Caco-2 (cell line): ENCODE results near the gene HYAL3. TPM values are rescaled to one million over a fixed set of nuclear protein-coding genes. Genes with fewer than 3 reads are reported as not detected.

Experiments
- BruUV-seq: library from RNA; stranded (reverse); fragments of 400-500 nt; replicated peaks from 2 replicates; lab custom pipeline; 2021; lab: Mats Ljungman, UMichigan
- CTCF ChIA-PET: fragments of 300-600 bp; sonication (Branson Sonifier 250); formaldehyde crosslinking; loops from one replicate; lab custom pipeline; 2022; ENCODE audit warnings: antibody characterized with exemption; lab: Charles Lee
- POLR2A ChIA-PET: fragments of 300-600 bp; sonication (Branson Sonifier 250); formaldehyde crosslinking; loops from one replicate; lab custom pipeline; 2022; ENCODE audit warnings: antibody characterized with exemption; lab: Charles Lee
- DNase-seq, 2 experiments: peaks; one replicate each; pipeline versions ENCODE4 v3.0.0 to v3.0.0-alpha.2; 2020 to 2022
- H3K27me3 ChIP-seq: replicated peaks from 2 replicates; pipeline ENCODE4 v1.6.0; 2011; ENCODE audit warnings: low read length; ENCODE audit not compliant: control insufficient read depth, insufficient read depth
- H3K36me3 ChIP-seq: 2 replicates; pipeline ENCODE4 v1.5.1; 2011; ENCODE audit warnings: low read length; ENCODE audit not compliant: control insufficient read depth, insufficient read depth
- H3K4me1 ChIP-seq: fragments of 250-450 bp; sonication (Bioruptor Pico); 2 replicates; pipeline ENCODE4 v1.5.1; 2020; ENCODE audit warnings: mild to moderate bottlenecking
- H3K4me3 ChIP-seq: 2 replicates; pipeline ENCODE4 v1.5.1; 2011; ENCODE audit warnings: low read depth, mild to moderate bottlenecking, control low read depth, low read length
- H3K9me3 ChIP-seq: fragments of 250-450 bp; sonication (Bioruptor Pico); 2 replicates; pipeline ENCODE4 v1.5.1; 2020; ENCODE audit warnings: mild to moderate bottlenecking, moderate library complexity
- H3K27ac Mint-ChIP-seq: one replicate; pipeline ENCODE4 v1.8.0; 2022; ENCODE audit warnings: mixed read lengths; ENCODE audit not compliant: unreplicated experiment
- H3K27me3 Mint-ChIP-seq: one replicate; pipeline ENCODE4 v1.8.0; 2022; ENCODE audit warnings: mixed read lengths; ENCODE audit not compliant: insufficient read depth, unreplicated experiment
- H3K36me3 Mint-ChIP-seq: one replicate; pipeline ENCODE4 v1.8.0; 2022; ENCODE audit warnings: mild to moderate bottlenecking, mixed read lengths; ENCODE audit not compliant: insufficient read depth, unreplicated experiment
- H3K4me1 Mint-ChIP-seq: one replicate; pipeline ENCODE4 v1.8.0; 2022; ENCODE audit warnings: low read depth, mixed read lengths; ENCODE audit not compliant: unreplicated experiment
- H3K4me3 Mint-ChIP-seq: one replicate; pipeline ENCODE4 v1.8.0; 2022; ENCODE audit warnings: mild to moderate bottlenecking, moderate library complexity, mixed read lengths; ENCODE audit not compliant: unreplicated experiment
- H3K9me3 Mint-ChIP-seq: one replicate; pipeline ENCODE4 v1.8.0; 2022; ENCODE audit warnings: mixed read lengths; ENCODE audit not compliant: unreplicated experiment
- CTCF ChIP-seq, 2 experiments: fragments of 200-600 bp in 1 of 2; IDR thresholded peaks; 1 replicate in 1 of 2; 2 replicates in 1 of 2; pipeline versions ENCODE4 v1.5.1 to v1.8.0; 2011 to 2022; ENCODE audit warnings: antibody characterized with exemption in 1 of 2, control low read depth in 1 of 2, inconsistent platforms in 1 of 2, low read depth in 1 of 2, low read length in 1 of 2, mild to moderate bottlenecking in 1 of 2, moderate library complexity in 1 of 2; ENCODE audit not compliant: insufficient read depth in 1 of 2, severe bottlenecking in 1 of 2, unreplicated experiment in 1 of 2
- intact Hi-C: fragments of 100-400 bp; cut with micrococcal nuclease; formaldehyde crosslinking; loops from one replicate; pipeline ENCODE4 v1.10.0; 2022; ENCODE audit not compliant: unreplicated experiment
- total RNA-seq: library from RNA; stranded (reverse); gene quantifications from 2 replicates; pipeline ENCODE4 v1.2.3, GENCODE V29; 2022

The HYAL3 gene
- total RNA-seq, 1 experiment from 2014 or later, result 5.2 TPM

- DNase-seq, result peak in 1 of 2 experiments; percentile 33
- H3K4me3 ChIP-seq, result no peak overlapping the region; the same call in 1 of the 2 replicates
- Mint-ChIP-seq H3K4me1 (peaks cover 11% of the 10 kb centered on the region), H3K9me3 (no peaks in the 10 kb centered on the region), H3K4me3 (peak overlapping the region; percentile 97), H3K36me3 (peaks cover 11% of the 10 kb centered on the region), H3K27ac (peak overlapping the region; percentile 95), H3K27me3 (no peaks in the 10 kb centered on the region)
- H3K36me3 ChIP-seq, result no peaks in the 10 kb centered on the region; the same call in 1 of the 2 replicates
- no TSS peak for BruUV-seq
- ChIA-PET POLR2A (interaction anchor here (0.6 kb wide), 1 partner anchor 42 kb away, joined by 7 read pairs; no protein-coding TSS in a partner anchor), CTCF (no interaction called here)
- H3K9me3 ChIP-seq, result no peaks in the 10 kb centered on the region
- peaks cover 20% of the 10 kb centered on the region for H3K4me1 ChIP-seq
- no peaks in the 10 kb centered on the region for H3K27me3 ChIP-seq
- intact Hi-C loops, result no loop called here
- TF ChIP-seq CTCF (IDR thresholded peaks at IDR 0.05; ENCODE audit: insufficient read depth in 1 of 2, low read depth in 1 of 2, low read length in 1 of 2, severe bottlenecking in 1 of 2, unreplicated experiment in 1 of 2), result no peak
These were observed 1.6 kb upstream of the HYAL3 start for GRCh38 chr3:50300681-50301254.

GRCh38 chr3:50299929-50300680 is 900 bp upstream of the HYAL3 start:
- no peaks in the 10 kb centered on the region for H3K9me3 ChIP-seq
- Mint-ChIP-seq H3K36me3 (peaks cover 11% of the 10 kb centered on the region), H3K9me3 (no peaks in the 10 kb centered on the region), H3K4me3 (peak overlapping the region; percentile 97), H3K27ac (peak overlapping the region; percentile 95), H3K4me1 (peaks cover 11% of the 10 kb centered on the region), H3K27me3 (no peaks in the 10 kb centered on the region)
- intact Hi-C loops, result loop anchor here (1.0 to 2.0 kb wide), 4 partner anchors 19 to 63 kb away; partner anchors contain the start of gene GNAI2
- H3K4me1 ChIP-seq, result peaks cover 20% of the 10 kb centered on the region
- H3K36me3 ChIP-seq, result no peaks in the 10 kb centered on the region; the same call in 1 of the 2 replicates
- H3K27me3 ChIP-seq, result no peaks in the 10 kb centered on the region
- POLR2A ChIA-PET, result interaction anchor here (0.6 to 1.4 kb wide), 8 partner anchors 10 to 1282 kb away, joined by 3 to 17 read pairs (median 6); partner anchors contain the start of genes DALRD3 and GNAI2
- peak in 1 of 2 experiments; percentile 35 for DNase-seq
- CTCF ChIA-PET, result interaction anchor here (0.7 to 1.3 kb wide), 7 partner anchors 15 to 108 kb away, joined by 3 to 8 read pairs (median 4); no protein-coding TSS in a partner anchor
- no peak for TF ChIP-seq CTCF (IDR thresholded peaks at IDR 0.05; ENCODE audit: insufficient read depth in 1 of 2, low read depth in 1 of 2, low read length in 1 of 2, severe bottlenecking in 1 of 2, unreplicated experiment in 1 of 2)
- peak overlapping the region; percentile 39 for H3K4me3 ChIP-seq
- BruUV-seq, result TSS peak; percentile 95

GRCh38 chr3:50299638-50299928 is 378 bp upstream of the HYAL3 start:
- Mint-ChIP-seq H3K9me3 (no peaks in the 10 kb centered on the region), H3K27ac (peak overlapping the region; percentile 95), H3K27me3 (no peaks in the 10 kb centered on the region), H3K4me1 (peaks cover 11% of the 10 kb centered on the region), H3K4me3 (peak overlapping the region; percentile 97), H3K36me3 (peaks cover 11% of the 10 kb centered on the region)
- ChIA-PET POLR2A (interaction anchor here (0.6 to 1.4 kb wide), 9 partner anchors 10 to 1281 kb away, joined by 3 to 17 read pairs (median 5); partner anchors contain the start of genes DALRD3 and GNAI2), CTCF (interaction anchor here (0.7 to 1.3 kb wide), 10 partner anchors 16 to 1200 kb away, joined by 3 to 8 read pairs (median 4); partner anchors contain the start of gene LSMEM2)
- intact Hi-C loops, result loop anchor here (1.0 to 2.0 kb wide), 4 partner anchors 19 to 63 kb away; partner anchors contain the start of gene GNAI2
- Histone ChIP-seq H3K9me3 (no peaks in the 10 kb centered on the region), H3K4me3 (peak overlapping the region; percentile 39), H3K36me3 (no peaks in the 10 kb centered on the region; the same call in 1 of the 2 replicates), H3K27me3 (no peaks in the 10 kb centered on the region), H3K4me1 (peaks cover 20% of the 10 kb centered on the region)
- TF ChIP-seq CTCF (IDR thresholded peaks at IDR 0.05; ENCODE audit: insufficient read depth in 1 of 2, low read depth in 1 of 2, low read length in 1 of 2, severe bottlenecking in 1 of 2, unreplicated experiment in 1 of 2), result no peak
- no TSS peak for BruUV-seq
- DNase-seq, result no peak
